Measurements from ENCODE around the gene HSPA6.
"Not testable (repeated sequence)": the region's sequence is repeated elsewhere in the genome, so short reads cannot be mapped to it uniquely, and the experiment has no call there.

DNA sequence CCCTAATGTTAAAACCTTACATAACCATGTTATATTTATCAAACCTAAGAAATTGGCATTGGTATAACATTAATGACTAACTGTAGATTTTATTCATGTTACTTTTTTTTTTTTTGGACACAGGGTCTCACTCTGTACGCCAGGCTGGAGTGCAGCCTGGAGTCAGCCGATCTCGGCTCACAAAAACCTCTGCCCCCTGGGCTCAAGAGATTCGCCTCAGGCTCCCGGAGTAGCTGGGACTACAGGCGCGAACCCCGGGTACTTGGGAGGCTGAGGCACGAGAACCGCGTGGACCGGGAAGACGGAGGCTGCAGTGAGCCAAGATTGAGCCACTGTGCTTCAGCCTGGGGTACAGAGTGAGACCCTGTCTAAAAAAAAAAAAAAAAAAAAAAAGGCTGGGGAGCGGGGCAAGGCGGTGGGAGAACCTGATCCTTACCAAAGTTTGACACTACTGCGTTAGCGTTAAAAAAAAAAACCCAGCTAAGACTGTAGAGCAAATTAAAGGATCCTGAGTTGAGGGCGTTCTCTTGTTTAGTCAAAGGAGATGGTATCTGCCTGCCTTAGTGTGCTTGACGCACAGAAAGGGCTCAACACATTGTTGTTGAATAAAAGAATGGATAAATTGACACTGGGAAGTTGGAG lies 5.2 kb downstream of the HSPA6 start:
- not testable (repeated sequence) for TF ChIP-seq POLR2A, POLR2AphosphoS5, EP300 (IDR thresholded peaks at IDR 0.05)
- TF ChIP-seq, protein P1, sequence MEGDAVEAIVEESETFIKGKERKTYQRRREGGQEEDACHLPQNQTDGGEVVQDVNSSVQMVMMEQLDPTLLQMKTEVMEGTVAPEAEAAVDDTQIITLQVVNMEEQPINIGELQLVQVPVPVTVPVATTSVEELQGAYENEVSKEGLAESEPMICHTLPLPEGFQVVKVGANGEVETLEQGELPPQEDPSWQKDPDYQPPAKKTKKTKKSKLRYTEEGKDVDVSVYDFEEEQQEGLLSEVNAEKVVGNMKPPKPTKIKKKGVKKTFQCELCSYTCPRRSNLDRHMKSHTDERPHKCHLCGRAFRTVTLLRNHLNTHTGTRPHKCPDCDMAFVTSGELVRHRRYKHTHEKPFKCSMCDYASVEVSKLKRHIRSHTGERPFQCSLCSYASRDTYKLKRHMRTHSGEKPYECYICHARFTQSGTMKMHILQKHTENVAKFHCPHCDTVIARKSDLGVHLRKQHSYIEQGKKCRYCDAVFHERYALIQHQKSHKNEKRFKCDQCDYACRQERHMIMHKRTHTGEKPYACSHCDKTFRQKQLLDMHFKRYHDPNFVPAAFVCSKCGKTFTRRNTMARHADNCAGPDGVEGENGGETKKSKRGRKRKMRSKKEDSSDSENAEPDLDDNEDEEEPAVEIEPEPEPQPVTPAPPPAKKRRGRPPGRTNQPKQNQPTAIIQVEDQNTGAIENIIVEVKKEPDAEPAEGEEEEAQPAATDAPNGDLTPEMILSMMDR (IDR thresholded peaks at IDR 0.05) = not testable (repeated sequence)
